LNCaP clone FGC (cell line): ENCODE results near the gene CYP26A1.

ENCODE experiments used
- DNase-seq: peaks from one replicate; pipeline ENCODE4 v3.0.0-alpha.2; 2011; ENCODE audit warnings: low read depth
- H3K4me3 ChIP-seq: 2 replicates; pipeline ENCODE4 v1.5.1; 2011; ENCODE audit warnings: mild to moderate bottlenecking, low read depth, low read length, control low read depth
- TF ChIP-seq, protein P1 (sequence below): IDR thresholded peaks from 2 replicates; pipeline ENCODE4 v1.5.1; 2012; ENCODE audit warnings: mild to moderate bottlenecking; ENCODE audit not compliant: control insufficient read depth, insufficient read depth; ENCODE audit errors: extremely low read depth

The CYP26A1 gene

GRCh38 chr10:93071177-93071472, 2.6 kb upstream of the CYP26A1 start:
- DNase-seq, result no peak
- TF ChIP-seq, protein P1, sequence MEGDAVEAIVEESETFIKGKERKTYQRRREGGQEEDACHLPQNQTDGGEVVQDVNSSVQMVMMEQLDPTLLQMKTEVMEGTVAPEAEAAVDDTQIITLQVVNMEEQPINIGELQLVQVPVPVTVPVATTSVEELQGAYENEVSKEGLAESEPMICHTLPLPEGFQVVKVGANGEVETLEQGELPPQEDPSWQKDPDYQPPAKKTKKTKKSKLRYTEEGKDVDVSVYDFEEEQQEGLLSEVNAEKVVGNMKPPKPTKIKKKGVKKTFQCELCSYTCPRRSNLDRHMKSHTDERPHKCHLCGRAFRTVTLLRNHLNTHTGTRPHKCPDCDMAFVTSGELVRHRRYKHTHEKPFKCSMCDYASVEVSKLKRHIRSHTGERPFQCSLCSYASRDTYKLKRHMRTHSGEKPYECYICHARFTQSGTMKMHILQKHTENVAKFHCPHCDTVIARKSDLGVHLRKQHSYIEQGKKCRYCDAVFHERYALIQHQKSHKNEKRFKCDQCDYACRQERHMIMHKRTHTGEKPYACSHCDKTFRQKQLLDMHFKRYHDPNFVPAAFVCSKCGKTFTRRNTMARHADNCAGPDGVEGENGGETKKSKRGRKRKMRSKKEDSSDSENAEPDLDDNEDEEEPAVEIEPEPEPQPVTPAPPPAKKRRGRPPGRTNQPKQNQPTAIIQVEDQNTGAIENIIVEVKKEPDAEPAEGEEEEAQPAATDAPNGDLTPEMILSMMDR, result no peak
- H3K4me3 ChIP-seq, result no peak overlapping the region

DNA sequence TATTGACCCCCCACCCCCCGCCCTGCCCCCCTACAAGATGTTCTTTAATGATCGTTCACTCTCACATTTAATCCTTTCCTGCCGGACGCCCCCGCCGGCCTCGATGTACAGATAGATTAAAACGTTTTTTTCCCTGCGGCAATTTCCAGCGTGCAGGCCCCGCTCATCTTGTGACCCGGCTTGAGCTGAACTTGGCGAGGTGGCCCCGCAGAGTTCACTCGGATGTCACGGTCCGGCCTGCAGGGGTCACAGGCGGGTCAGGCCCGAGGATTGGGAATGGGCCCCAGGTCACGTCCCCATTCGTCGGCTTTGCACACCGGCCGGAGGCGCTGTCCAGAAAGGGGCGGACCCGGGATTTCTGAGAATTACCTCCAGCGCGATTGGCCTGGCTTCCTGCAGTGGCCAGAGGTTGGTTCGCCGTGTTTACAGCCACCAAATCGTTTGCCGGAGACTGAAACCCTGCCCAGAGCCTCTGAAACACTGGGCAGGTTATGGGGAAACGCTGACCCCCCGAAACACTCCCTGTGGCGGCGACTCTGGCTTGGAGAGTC, 1.9 kb upstream of the CYP26A1 start:
- TF ChIP-seq, protein P1, result no peak
- DNase-seq, result peak; percentile 48
- peak overlapping the region; percentile 41 for H3K4me3 ChIP-seq

DNA sequence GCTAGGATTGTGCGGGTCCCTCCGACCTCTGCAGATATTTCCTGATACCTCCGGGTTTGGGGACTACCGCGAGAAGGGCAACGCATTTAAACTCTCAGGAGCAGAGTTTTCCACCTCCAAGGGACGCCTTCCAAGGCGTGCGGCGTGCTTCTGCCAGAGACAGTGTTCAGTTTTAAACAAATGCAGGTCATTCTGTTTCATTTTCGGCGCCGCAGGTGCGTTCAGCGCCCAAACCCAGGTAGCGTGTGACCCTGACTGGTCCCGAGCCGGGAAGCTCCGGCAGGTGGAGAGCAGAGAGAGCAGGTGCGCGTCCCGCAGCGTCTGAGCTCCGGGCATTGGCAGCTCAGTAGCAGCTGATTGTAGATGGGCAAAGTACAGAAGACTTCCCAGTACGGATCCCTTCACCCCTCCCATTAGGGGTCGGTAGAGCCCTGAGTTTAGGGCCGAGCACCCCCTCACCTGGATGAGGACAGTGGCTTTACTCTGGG, 1.4 kb upstream of the CYP26A1 start:
- H3K4me3 ChIP-seq, result peak overlapping the region; percentile 41
- DNase-seq, result no peak
- TF ChIP-seq, protein P1, result no peak

DNA sequence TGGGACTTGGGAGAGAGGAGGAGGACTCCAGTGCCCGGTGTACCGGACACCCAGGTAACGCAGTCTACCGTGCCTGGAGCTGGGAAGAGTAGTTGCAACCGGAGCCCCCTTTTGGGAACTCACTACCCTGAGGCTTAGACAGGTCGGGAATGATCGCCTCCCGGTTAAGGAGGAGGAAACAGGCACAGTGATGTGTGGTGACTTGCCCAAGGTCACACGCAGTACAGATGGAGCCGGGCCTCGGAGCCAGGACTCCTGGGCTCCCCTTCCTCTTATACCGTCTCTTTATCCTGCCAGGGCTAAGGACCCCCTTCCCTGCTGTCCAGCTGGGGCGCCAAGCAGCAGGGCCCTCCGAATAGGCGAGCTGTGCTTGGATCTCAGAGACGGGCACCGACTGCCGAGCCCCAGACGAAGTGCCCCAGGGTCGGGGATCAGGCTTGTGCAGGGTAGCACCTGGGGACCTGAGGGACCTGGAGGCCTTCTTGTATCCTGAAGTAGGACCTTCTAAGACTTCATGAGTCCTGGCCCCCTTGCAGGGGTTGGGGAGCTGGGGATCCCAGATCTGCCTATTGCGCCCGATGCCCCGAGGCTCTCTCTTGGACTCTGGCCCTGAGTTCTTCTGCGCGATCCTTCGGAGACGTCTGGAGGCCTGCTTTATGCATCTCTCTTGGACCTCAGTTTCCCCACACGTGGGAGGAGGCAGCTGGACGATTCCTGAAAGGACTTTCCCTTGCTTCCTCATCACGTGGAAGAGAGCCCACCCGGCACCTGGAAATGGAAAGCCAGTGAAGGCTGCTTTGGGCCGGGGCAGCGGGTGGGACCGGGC, 767 bp upstream of the CYP26A1 start:
- DNase-seq, result no peak
- peak overlapping the region; percentile 48 for H3K4me3 ChIP-seq
- TF ChIP-seq, protein P1, result no peak

- H3K4me3 ChIP-seq, result peak overlapping the region; percentile 48
- DNase-seq, result no peak
- TF ChIP-seq, protein P1, result peak; percentile 37
These were observed 479 bp downstream of the CYP26A1 start for GRCh38 chr10:93074147-93074596.

DNA sequence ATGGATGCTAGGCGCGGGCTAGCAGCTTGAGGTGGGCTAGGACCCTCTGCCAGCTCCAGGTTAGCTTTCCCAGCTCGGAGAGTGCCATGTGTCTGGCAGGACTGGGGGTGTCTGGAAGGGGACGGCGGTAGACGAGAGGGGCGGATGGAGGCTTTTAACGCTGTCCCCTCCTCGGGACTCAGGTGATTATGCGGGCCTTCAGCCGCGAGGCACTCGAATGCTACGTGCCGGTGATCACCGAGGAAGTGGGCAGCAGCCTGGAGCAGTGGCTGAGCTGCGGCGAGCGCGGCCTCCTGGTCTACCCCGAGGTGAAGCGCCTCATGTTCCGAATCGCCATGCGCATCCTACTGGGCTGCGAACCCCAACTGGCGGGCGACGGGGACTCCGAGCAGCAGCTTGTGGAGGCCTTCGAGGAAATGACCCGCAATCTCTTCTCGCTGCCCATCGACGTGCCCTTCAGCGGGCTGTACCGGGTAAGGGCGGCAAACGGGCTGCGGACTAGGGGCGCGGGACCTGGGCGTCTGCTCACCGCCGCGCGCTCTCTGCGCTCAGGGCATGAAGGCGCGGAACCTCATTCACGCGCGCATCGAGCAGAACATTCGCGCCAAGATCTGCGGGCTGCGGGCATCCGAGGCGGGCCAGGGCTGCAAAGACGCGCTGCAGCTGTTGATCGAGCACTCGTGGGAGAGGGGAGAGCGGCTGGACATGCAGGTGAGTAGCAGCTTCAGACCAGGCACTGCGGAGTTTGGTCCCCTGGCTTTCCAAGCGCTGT, 1.1 kb downstream of the CYP26A1 start:
- H3K4me3 ChIP-seq, result peak overlapping the region; percentile 48
- TF ChIP-seq, protein P1, result no peak
- DNase-seq, result no peak
